Measurements from ENCODE around the gene SPEF2.

Gene SPEF2

DNA sequence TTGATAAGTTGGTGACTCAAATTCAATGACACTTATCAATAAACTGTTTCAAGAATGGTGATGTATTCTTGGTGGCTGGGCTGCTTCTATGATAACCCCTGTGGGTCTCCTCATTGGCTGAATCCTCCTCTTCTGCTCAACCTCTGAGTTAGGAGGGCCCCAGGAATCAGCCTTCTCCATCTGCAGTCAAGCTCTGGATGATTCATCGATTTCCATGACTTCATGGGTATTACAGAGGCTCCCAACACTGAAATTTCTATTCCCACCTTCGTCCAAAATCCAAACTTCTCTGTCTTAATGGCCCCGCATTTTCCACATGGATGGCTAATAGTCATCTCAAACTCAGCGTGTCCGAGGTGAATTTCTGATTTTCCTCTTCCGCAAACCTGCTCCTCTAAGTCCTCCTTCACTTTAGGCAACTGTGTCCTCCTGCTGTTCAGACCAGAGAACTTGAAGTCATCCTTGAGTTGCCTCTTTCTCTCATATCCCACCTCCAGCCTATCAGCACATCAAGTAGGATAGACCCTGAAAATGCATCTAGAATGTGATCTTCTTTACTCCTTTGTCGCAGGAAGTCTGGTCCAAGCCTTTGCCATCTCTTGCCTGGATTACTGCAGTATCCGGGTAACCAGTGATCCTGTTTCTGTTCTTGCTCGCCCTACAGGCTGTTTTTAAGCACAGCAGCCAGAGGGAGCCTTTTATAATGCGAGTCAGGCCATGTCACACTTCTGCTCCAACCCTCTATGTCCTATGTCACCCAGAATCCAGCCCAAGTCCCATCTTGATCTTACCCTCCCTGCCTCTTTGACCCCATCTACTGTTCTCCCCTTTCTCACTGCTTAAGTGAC is 197.7 kb downstream of the SPEF2 start:
- peak; percentile 91 for ATAC-seq
- TF ChIP-seq CREB5 (CRISPR knock-in tag; IDR thresholded peaks at IDR 0.05; ENCODE audit: low read depth) (no peak), ZFP30 (CRISPR knock-in tag; IDR thresholded peaks at IDR 0.05) (no peak), ISL1 (CRISPR knock-in tag; IDR thresholded peaks at IDR 0.05) (no peak), ZC3H10 (CRISPR knock-in tag; IDR thresholded peaks at IDR 0.05) (no peak), CSDC2 (CRISPR knock-in tag; IDR thresholded peaks at IDR 0.05) (no peak), BACH2 (CRISPR knock-in tag; IDR thresholded peaks at IDR 0.05; ENCODE audit: borderline replicate concordance) (no peak)
- TF ChIP-seq, protein P1, sequence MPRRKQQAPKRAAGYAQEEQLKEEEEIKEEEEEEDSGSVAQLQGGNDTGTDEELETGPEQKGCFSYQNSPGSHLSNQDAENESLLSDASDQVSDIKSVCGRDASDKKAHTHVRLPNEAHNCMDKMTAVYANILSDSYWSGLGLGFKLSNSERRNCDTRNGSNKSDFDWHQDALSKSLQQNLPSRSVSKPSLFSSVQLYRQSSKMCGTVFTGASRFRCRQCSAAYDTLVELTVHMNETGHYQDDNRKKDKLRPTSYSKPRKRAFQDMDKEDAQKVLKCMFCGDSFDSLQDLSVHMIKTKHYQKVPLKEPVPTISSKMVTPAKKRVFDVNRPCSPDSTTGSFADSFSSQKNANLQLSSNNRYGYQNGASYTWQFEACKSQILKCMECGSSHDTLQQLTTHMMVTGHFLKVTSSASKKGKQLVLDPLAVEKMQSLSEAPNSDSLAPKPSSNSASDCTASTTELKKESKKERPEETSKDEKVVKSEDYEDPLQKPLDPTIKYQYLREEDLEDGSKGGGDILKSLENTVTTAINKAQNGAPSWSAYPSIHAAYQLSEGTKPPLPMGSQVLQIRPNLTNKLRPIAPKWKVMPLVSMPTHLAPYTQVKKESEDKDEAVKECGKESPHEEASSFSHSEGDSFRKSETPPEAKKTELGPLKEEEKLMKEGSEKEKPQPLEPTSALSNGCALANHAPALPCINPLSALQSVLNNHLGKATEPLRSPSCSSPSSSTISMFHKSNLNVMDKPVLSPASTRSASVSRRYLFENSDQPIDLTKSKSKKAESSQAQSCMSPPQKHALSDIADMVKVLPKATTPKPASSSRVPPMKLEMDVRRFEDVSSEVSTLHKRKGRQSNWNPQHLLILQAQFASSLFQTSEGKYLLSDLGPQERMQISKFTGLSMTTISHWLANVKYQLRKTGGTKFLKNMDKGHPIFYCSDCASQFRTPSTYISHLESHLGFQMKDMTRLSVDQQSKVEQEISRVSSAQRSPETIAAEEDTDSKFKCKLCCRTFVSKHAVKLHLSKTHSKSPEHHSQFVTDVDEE (CRISPR knock-in tag; IDR thresholded peaks at IDR 0.05) = no peak

- TF ChIP-seq ESRRG (CRISPR knock-in tag; IDR thresholded peaks at IDR 0.05) (no peak), TOX (CRISPR knock-in tag; IDR thresholded peaks at IDR 0.05; ENCODE audit: borderline replicate concordance) (no peak), ZC3H10 (CRISPR knock-in tag; IDR thresholded peaks at IDR 0.05) (no peak), ARNTL (CRISPR knock-in tag; IDR thresholded peaks at IDR 0.05; ENCODE audit: borderline replicate concordance, low read depth) (no peak), SNAI2 (CRISPR knock-in tag; IDR thresholded peaks at IDR 0.05) (no peak), ZFP30 (CRISPR knock-in tag; IDR thresholded peaks at IDR 0.05) (no peak), ZNF565 (CRISPR knock-in tag; conservative IDR thresholded peaks at IDR 0.05; ENCODE audit: low read depth) (no peak), TCF4 (CRISPR knock-in tag; IDR thresholded peaks at IDR 0.05; ENCODE audit: borderline replicate concordance) (no peak), ZNF8 (CRISPR knock-in tag; IDR thresholded peaks at IDR 0.05) (no peak), OSR1 (CRISPR knock-in tag; IDR thresholded peaks at IDR 0.05) (no peak), CREB5 (CRISPR knock-in tag; IDR thresholded peaks at IDR 0.05; ENCODE audit: low read depth) (no peak), GLIS3 (CRISPR knock-in tag; IDR thresholded peaks at IDR 0.05) (no peak)
- TF ChIP-seq, protein P2, sequence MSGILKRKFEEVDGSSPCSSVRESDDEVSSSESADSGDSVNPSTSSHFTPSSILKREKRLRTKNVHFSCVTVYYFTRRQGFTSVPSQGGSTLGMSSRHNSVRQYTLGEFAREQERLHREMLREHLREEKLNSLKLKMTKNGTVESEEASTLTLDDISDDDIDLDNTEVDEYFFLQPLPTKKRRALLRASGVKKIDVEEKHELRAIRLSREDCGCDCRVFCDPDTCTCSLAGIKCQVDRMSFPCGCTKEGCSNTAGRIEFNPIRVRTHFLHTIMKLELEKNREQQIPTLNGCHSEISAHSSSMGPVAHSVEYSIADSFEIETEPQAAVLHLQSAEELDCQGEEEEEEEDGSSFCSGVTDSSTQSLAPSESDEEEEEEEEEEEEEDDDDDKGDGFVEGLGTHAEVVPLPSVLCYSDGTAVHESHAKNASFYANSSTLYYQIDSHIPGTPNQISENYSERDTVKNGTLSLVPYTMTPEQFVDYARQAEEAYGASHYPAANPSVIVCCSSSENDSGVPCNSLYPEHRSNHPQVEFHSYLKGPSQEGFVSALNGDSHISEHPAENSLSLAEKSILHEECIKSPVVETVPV (CRISPR knock-in tag; IDR thresholded peaks at IDR 0.05) = no peak
- TF ChIP-seq, protein P1 (CRISPR knock-in tag; IDR thresholded peaks at IDR 0.05) = no peak
- no peak for ATAC-seq
These were observed 199.3 kb downstream of the SPEF2 start for GRCh38 chr5:35816881-35817521.

DNA sequence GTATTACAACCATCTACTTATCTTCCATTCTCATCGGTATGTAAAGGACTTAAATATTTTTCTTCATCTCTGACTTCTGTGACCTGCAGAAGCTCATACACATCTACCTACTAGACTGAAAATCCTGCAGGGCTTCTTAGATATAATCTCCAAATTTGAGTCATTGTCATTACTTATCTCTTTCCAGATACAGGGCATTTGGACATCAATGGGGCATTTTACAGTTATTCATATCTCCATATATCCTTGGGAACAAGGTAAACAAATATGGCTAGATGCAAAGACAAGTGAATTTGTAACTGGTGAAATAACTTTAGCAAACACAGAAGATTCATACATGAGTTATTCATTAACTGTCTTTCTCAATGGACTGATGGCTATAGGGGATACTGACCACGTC is 201.4 kb downstream of the SPEF2 start:
- TF ChIP-seq BACH2 (CRISPR knock-in tag; IDR thresholded peaks at IDR 0.05; ENCODE audit: borderline replicate concordance) = no peak
- no peak for ATAC-seq
